ENCODE measurements around the gene EXOC4.

The EXOC4 gene

DNA sequence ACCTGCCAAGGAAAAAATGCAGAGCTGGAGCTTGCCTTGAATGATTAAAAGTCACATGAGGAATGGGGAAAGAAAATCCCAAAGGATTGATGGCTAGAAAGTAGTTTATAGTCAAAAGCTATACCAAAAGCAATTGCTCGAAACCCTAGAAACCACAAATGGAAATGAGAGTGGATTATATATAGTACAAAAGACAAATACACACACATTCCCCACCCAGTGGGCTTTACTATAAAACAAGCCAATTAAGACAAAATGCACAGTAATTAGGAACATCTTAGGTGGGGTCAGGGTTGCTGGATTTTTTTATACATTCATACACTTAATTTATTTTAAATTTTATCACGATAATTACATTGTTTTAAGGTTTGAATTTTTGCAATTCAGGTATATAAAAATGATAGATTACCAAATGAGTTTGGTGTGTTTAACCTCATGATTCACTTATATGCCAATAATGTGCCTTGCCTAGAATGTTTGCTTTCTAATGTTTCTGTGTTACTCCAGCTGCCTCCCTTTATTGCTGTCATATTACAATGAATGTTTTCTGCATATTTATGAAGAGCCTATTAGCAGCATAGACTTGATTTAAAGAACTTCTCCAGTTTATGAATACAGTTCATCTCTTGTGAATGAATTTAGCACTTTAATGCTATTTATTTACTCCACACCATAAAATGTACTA, 421.3 kb downstream of the EXOC4 start:
- DNase-seq (ENCODE audit: low read depth), result no peak

DNA sequence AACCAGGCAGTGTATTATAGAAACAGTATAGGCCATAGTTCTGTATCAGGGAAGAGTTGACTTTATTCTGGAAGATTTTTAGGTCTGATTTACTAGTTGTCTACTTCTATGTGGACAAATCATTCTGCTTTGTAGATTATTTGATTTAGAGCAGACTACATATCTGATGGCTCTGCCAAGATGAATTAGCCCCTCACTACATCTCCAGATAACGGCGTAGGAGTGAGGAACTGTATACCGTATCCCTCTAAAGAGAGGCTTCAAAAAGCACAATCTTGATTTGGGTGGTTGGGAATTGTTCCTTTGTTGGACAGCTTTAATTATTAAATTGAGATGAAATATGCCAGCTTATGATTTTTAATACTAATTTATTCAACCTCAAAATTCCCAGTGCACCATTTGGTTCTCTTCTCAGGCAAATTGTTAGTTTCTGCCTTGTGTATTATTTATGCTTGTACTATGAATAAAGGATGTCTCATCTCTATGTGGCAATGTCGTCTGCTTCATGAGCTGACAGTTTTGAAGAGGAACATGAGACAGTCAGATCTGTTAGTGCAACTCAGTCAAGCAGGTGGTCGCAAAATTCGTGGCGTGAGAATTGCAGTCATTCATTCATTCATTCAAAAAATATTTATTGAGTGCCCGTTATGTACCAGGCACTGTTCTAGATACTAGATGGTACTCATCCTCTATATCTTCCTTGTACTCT, 422.8 kb downstream of the EXOC4 start:
- DNase-seq (ENCODE audit: low read depth), result peak; percentile 22

DNA sequence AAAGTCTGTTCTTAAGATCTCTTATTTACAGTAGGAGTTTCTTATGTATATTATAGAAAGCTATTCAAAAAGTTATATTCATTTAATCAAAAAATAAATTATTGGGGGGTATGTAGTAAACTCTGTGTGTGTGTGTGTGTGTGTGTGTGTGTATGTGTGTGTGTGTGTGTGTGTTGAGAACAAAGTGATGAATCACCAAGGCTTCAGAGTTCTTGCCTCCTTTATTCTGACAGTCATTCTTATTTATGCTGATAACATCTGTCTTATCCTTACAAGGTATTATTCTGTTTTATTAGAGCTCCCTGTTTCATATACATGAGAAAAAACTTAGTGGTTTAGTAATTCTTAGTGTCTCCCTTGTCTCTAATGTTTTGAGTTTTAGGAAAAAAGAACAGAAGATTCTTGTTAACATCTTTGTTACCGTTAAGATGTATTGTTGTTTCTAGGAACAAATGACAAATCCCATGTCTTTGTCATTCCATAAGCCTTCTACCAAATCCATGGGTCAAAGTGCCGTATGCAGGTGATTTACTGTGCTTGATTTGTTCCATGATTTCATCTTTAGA, 424.0 kb downstream of the EXOC4 start:
- peak; percentile 48 for DNase-seq (ENCODE audit: low read depth)

- DNase-seq (ENCODE audit: low read depth), result no peak
Measured at GRCh38 chr7:133678137-133678814, 425.4 kb downstream of the EXOC4 start.

DNA sequence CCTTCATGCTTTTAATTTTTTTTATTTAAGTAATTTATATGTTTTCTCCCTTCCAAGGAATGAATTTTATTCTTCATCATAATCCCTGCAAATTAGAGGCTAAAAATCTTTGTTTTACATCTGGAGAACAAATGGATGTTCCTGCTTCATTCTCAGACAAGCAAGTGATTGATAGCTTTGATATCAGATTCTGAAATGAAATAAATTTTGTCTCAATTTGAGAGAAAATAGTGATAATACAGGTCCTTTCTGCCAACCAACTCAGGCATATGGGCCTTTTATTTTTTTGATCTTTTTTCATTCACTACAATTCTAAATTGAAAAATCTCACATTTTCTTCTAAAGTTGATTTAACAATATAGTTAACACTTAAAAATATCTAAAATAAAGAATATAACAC, 427.1 kb downstream of the EXOC4 start:
- DNase-seq (ENCODE audit: low read depth), result no peak

- no peak for DNase-seq (ENCODE audit: low read depth)
Measured at GRCh38 chr7:133681529-133681928, 428.7 kb downstream of the EXOC4 start.

- no peak for DNase-seq (ENCODE audit: low read depth)
Measured at GRCh38 chr7:133682364-133683181, 429.7 kb downstream of the EXOC4 start.

- DNase-seq (ENCODE audit: low read depth), result no peak
Measured at GRCh38 chr7:133683182-133683454, 430.2 kb downstream of the EXOC4 start.

- peak; percentile 13 for DNase-seq (ENCODE audit: low read depth)
Measured at GRCh38 chr7:133688483-133689239, 435.8 kb downstream of the EXOC4 start.

- DNase-seq (ENCODE audit: low read depth), result no peak
Measured at GRCh38 chr7:133690740-133691139, 437.9 kb downstream of the EXOC4 start.

DNA sequence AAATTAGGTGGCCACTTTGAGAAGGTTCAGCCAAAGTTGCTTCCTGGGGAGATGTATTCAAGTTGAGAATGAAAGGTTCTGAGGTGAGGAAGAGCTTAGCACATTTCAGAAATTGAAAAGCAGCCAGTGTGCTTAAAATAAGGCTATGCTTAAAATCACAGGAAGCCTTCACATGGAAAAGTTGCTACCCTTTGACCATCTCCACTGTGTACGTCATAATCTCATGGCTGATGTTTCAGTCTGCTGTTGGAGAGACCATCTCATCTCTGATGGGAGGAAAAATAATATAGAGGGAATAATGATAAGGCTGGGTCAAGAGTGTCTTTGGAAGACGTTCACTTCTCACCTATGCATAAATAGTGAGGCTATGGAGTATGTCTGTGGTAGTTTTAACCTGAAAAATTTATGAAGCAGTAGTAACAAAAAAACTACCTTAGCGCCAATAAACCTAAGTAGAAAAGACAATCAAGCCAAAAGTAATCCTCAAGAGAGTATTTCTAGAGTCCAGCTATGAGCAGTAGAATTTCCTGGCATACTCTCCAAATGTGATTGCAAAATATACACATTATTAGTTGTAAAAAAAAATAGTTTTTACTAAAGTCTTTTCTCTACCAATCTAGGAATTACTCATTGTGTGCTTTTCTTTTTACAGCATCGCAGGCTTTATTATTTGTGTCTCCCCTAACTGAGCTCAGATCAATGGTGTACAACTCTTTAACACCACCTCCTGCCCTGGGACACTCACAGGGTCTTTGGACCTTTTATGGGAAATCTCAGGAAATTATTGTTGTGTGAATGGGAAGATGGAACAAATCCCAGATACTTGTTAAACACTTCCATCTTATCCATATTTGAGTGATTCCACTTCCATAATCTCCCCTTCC, 439.1 kb downstream of the EXOC4 start:
- no peak for DNase-seq (ENCODE audit: low read depth)

DNA sequence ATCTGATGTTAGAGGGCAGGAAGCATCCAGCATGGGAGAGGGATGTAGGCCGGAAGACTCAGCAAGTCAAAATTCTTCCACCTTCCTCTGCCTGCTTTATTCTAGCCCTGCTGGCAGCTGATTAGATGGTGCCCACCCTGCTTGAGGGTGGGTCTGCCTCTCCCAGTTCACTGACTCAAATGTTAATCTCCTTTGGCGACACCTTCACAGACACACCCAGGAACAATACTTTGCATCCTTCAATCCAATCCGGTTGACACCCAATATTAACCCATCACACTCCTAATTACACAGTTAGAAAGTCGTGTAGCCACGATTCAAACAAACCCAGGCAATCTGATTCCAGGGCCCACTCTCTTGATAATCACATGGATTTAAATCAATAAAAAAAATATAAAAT, 440.4 kb downstream of the EXOC4 start:
- no peak for DNase-seq (ENCODE audit: low read depth)

- DNase-seq (ENCODE audit: low read depth), result no peak
Measured at GRCh38 chr7:133696056-133696455, 443.2 kb downstream of the EXOC4 start.

GRCh38 chr7:133697585-133697984, 444.7 kb downstream of the EXOC4 start:
- no peak for DNase-seq (ENCODE audit: low read depth)

DNA sequence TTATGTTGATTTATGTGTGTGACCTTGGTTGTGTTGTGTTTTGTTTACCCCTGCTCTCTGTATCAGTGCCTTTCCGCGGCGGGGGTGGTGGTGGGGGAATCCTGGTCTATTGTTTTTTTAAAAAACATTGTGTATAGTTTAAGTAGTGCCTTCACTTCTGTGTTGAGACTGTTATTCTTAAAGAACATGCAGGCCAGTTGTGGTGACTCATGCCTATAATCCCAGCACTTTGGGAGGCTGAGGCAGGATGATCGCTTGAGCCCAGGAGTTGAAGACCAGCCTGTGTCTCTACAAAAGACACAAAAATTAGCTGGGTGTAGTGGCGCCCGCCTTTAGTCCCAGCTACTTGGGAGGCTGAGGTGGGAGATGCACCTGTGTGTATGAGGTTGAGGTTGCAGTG, 445.2 kb downstream of the EXOC4 start:
- peak; percentile 33 for DNase-seq (ENCODE audit: low read depth)

DNA sequence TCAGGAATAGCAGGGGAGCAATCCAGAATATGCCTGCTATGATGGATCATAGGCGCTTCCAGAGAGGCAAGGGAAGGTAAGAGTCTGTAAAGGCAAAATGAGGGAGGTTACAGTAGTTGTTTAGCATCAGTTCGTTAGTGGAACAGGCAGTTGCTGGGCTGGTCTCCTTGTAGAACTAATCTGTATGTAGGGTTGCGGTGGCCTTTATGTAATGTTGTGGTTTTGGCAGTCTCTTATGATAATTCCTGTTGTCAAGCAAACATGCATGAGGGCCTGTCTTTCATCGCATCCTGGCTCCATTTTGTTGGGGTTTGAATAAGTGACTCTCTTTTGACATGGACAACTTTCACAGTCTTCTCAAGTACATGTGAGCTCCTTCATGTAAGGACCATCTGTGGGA, 446.5 kb downstream of the EXOC4 start:
- no peak for DNase-seq (ENCODE audit: low read depth)

GRCh38 chr7:133702078-133702477, 449.2 kb downstream of the EXOC4 start:
- no peak for DNase-seq (ENCODE audit: low read depth)

- DNase-seq (ENCODE audit: low read depth), result no peak
Measured at GRCh38 chr7:133702960-133703359, 450.1 kb downstream of the EXOC4 start.

DNA sequence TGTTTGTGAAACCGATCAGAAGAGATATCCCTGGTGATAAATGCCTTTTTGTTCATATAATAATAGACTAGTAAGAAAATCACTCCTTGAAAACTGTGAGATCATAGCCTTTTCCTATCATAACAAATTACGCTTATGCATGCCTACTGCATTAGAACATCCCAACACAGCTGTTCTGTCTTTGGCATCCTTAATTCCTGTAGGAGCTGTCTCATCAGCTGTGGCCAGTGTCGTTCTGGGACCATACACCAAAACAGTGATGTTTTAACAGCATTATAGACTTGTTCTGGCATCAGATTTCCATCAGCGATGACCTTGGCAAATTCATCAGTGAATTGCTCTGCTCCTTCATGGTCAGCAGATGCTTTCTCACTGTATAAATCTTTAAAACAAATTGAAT, 450.7 kb downstream of the EXOC4 start:
- DNase-seq (ENCODE audit: low read depth), result peak; percentile 91

DNA sequence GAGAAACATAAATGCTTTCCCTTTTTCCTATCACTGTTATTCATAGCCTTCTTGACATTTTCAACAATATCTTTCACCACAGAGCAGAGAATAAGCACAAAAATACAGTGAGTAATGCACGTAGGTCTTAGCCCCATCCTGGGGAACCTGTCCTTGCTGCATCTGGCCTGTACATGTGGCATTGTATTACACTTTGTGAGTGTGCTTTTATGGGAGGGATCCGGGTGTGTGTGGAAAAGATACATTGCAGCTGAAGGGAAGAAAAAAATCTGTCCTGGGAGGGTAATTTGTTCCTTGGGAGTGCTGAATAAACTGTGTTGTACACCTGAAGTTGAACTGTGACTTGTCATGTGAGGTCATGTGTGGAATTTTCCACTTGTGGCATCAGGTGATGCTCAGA, 451.6 kb downstream of the EXOC4 start:
- no peak for DNase-seq (ENCODE audit: low read depth)

DNA sequence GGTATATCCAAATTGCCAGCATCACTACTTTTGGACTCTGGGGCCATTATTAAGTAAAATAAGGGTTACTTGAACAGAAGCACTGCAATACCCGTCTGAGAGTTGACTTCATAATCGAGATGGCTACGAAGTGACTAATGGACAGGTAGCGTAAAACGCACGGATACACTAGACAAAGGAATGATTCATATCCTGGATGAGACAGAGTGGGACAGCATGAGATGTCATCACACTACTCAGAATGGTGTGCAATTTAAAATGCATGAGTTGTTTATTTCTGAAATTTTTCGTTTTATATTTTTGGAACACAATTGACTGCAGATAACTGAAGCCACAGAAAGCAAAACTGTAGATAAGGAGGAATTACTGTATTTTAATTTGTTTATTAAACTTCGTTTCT, 452.7 kb downstream of the EXOC4 start:
- DNase-seq (ENCODE audit: low read depth), result peak; percentile 94
